ENCODE data around the gene TUBB2B. TPM values are rescaled to one million over a fixed set of nuclear protein-coding genes. Genes with fewer than 3 reads are reported as not detected.
"Not testable (repeated sequence)": the region's sequence is repeated elsewhere in the genome, so short reads cannot be mapped to it uniquely, and the experiment has no call there.

Gene TUBB2B
- total RNA-seq, 1 donor from 2014 or later: 158 TPM

DNA sequence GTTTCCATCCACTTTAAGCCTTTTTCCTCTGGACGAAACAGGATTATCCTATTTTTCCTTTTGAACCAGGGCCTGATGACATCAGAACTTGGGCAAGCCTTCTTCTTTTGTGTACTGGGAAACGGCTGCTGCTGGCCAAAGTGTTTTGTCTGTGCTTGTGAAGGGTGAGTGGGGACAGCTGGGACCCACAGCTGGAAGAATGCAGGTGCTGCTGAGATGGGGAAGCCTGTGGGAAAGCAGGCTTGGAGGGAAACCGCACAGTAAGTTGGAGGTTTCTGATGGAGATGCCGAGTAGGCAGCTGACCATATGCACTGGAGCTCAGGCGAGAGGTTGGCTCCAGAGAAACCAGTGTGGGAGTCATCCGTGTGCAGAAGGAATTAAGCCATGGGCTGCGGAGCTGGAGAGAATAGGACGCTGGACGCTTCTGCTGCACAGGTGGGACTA is 22.8 kb upstream of the TUBB2B start:
- DNase-seq (ENCODE audit: extremely low spot score, unreplicated experiment): no peak
- H3K36me3 Mint-ChIP-seq: no peaks in the 10 kb centered on the region
- H3K27me3 Mint-ChIP-seq: peaks cover 4% of the 10 kb centered on the region
- no peak overlapping the region for H3K4me3 Mint-ChIP-seq
- TF ChIP-seq CTCF (conservative IDR thresholded peaks at IDR 0.05): no peak
- no peak overlapping the region for H3K27ac Mint-ChIP-seq
- peaks cover 23% of the 10 kb centered on the region for H3K4me1 Mint-ChIP-seq (ENCODE audit: unreplicated experiment)
- H3K9me3 Mint-ChIP-seq: peaks cover 10% of the 10 kb centered on the region

DNA sequence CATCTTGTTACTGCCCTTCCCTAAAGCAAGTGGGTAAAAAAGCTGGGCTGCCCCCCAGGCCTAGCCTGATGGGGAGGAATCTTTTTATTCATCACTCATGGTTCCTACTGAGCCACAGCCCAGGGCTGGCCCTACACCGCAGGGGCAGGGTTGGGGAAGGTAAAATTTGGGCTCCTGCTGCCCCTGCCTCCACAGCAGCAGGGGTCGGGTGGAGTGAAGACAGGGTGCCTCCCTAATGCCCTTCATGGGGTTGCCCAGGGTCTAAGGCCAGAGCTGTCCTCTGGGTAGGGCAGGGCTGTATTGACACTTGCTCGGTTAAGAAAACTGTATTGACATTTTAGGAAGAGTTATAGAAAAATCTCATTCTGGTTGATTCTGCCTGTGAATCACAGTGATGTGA is 22.4 kb upstream of the TUBB2B start:
- no peak for TF ChIP-seq CTCF (conservative IDR thresholded peaks at IDR 0.05)
- DNase-seq (ENCODE audit: extremely low spot score, unreplicated experiment): no peak
- Mint-ChIP-seq H3K27me3 (peaks cover 3% of the 10 kb centered on the region), H3K9me3 (peaks cover 6% of the 10 kb centered on the region), H3K4me3 (no peak overlapping the region), H3K36me3 (no peaks in the 10 kb centered on the region), H3K27ac (no peak overlapping the region), H3K4me1 (ENCODE audit: unreplicated experiment) (peaks cover 23% of the 10 kb centered on the region)

GRCh38 chr6:3247255-3248146 is 20.0 kb upstream of the TUBB2B start:
- Mint-ChIP-seq H3K27me3 (peaks cover 8% of the 10 kb centered on the region), H3K4me3 (peak overlapping the region; percentile 63)

DNA sequence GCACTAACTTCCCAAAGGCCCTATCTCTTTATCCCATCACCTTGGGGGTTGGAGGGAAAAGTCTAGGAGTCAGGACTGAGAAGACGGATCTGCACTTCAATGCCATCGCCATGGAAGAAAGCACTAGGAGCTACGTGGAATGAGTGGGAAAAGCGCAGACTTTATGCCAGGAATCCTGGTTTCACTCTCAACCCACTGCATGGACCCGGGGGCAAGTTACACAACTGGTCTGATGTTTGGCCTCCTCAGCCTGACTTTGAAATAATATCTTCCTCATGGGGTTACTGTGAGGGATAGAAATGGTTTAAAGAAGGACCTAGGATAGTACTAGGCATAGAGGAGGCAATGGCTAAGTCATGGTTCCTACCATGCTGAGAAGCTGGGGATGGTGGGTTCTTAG is 17.8 kb upstream of the TUBB2B start:
- TF ChIP-seq CTCF (conservative IDR thresholded peaks at IDR 0.05): no peak
- peaks cover 16% of the 10 kb centered on the region for H3K4me1 Mint-ChIP-seq (ENCODE audit: unreplicated experiment)
- H3K27ac Mint-ChIP-seq: no peak overlapping the region
- H3K27me3 Mint-ChIP-seq: peaks cover 6% of the 10 kb centered on the region
- H3K9me3 Mint-ChIP-seq: no peaks in the 10 kb centered on the region
- DNase-seq (ENCODE audit: extremely low spot score, unreplicated experiment): no peak
- no peak overlapping the region for H3K4me3 Mint-ChIP-seq
- peaks cover 10% of the 10 kb centered on the region for H3K36me3 Mint-ChIP-seq

More at GRCh38 chr6:3247255-3248146, 20.0 kb upstream of the TUBB2B start:
- DNase-seq (ENCODE audit: extremely low spot score, unreplicated experiment): no peak
- TF ChIP-seq CTCF (conservative IDR thresholded peaks at IDR 0.05): no peak
- Mint-ChIP-seq H3K36me3 (peaks cover 7% of the 10 kb centered on the region), H3K27ac (peak overlapping the region; percentile 78), H3K4me1 (ENCODE audit: unreplicated experiment) (peaks cover 23% of the 10 kb centered on the region), H3K9me3 (no peaks in the 10 kb centered on the region)

DNA sequence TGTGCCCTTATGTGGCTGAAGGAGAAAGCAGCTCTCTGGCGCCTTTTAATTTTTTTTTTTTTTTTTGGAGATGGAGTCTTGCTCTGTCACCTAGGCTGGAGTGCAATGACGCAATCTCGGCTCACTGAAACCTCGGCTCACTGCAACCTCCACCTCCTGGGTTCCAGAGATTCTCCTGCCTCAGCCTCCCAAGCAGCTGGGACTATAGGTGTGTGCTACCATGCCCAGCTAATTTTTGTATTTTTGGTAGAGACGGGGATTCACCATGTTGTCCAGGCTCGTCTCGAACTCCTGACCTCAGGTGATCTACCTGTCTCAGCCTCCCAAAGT is 17.3 kb upstream of the TUBB2B start:
- Mint-ChIP-seq H3K27me3 (peaks cover 10% of the 10 kb centered on the region), H3K4me1 (ENCODE audit: unreplicated experiment) (peaks cover 16% of the 10 kb centered on the region)
- H3K4me3 Mint-ChIP-seq: not testable (repeated sequence)

DNA sequence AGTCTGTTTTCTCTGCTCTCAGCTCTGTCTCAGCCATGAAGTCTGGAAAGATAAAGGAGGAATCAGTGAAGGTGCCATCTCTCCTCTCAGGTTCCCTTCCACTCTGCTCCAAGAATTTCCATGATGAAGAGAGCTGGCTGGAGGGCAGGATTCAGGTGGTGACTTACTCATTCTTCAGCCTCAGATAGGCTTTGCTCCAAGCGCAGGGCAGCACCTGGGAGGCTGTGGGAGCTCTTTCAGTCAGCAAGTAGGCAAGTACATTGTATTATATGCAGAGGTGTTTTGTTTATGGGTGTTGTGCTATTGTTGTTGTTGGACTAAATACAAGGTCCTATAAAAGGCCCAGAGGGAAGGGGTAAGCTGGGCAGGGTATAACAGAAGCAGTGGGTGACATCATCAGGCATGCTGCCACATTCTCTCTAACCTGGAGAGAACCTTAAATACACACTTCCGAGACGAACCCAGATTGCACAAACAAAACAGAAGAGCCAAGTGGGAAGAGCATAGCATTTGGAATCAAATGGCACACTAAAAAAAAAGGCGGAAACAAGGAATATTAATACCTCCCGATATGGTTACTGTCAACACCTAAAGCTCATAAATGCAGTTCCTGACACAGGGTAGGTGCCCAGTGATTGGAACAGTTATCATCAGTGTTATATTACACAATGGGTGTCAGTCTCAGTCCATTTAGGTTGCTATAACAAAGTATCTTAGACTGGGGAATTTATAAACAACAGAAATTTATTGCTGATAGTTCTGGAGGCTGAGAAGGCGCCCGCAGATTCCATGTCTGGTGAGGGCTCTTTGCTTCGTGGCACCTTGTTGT is 16.8 kb upstream of the TUBB2B start:
- TF ChIP-seq CTCF (conservative IDR thresholded peaks at IDR 0.05): no peak
- Mint-ChIP-seq H3K9me3 (no peaks in the 10 kb centered on the region), H3K4me1 (ENCODE audit: unreplicated experiment) (peaks cover 12% of the 10 kb centered on the region), H3K27ac (no peak overlapping the region), H3K27me3 (peaks cover 14% of the 10 kb centered on the region), H3K36me3 (peaks cover 10% of the 10 kb centered on the region), H3K4me3 (no peak overlapping the region)
- DNase-seq (ENCODE audit: extremely low spot score, unreplicated experiment): no peak

More for the DNA sequence above, 17.3 kb upstream of the TUBB2B start:
- not testable (repeated sequence) for H3K27ac Mint-ChIP-seq; DNase-seq (ENCODE audit: extremely low spot score, unreplicated experiment); H3K9me3 Mint-ChIP-seq; H3K36me3 Mint-ChIP-seq
